Suprapubic skin (tissue), 4 donors: ENCODE results near the gene SLC9A6. TPM values are rescaled to one million over a fixed set of nuclear protein-coding genes. Genes with fewer than 3 reads are reported as not detected.
A peak's percentile ranks its signal among the peaks of the same experiment; 100 is the strongest.

Experiments used
- DNase-seq, 2 donors: peaks; one replicate each; pipeline ENCODE4 v3.0.0-alpha.2; 2019; ENCODE audit warnings: low spot score in 2 of 2
- H3K27ac ChIP-seq: fragments of 200-600 bp; sonication (generic); one replicate; pipeline ENCODE4 v1.5.1; 2019
- H3K27me3 ChIP-seq: fragments of 200-600 bp; sonication (generic); one replicate; pipeline ENCODE4 v1.5.1; 2019
- H3K36me3 ChIP-seq: fragments of 200-600 bp; sonication (generic); one replicate; pipeline ENCODE4 v1.5.1; 2019
- H3K4me1 ChIP-seq: fragments of 200-600 bp; sonication (generic); one replicate; pipeline ENCODE4 v1.5.1; 2019
- H3K4me3 ChIP-seq: fragments of 200-600 bp; sonication (generic); one replicate; pipeline ENCODE4 v1.5.1; 2019; ENCODE audit warnings: mild to moderate bottlenecking
- H3K9me3 ChIP-seq: fragments of 200-600 bp; sonication (generic); one replicate; pipeline ENCODE4 v1.5.1; 2019
- CTCF ChIP-seq, 2 donors: fragments of 200-600 bp in 1 of 2; fragments of 450-650 bp in 1 of 2; sonication (generic) in 1 of 2; IDR thresholded peaks; one replicate each; pipeline ENCODE4 v1.5.1; 2016 to 2019; ENCODE audit warnings: antibody characterized with exemption in 2 of 2, mild to moderate bottlenecking in 1 of 2, moderate library complexity in 1 of 2
- EP300 ChIP-seq: sonication (generic); formaldehyde crosslinking; IDR thresholded peaks from one replicate; pipeline ENCODE4 v1.6.1; 2017; ENCODE audit warnings: antibody characterized with exemption
- POLR2A ChIP-seq, 2 donors: fragments of 450-650 bp; IDR thresholded peaks; one replicate each; pipeline ENCODE4 v1.6.1; 2017; ENCODE audit warnings: antibody characterized with exemption in 2 of 2, mild to moderate bottlenecking in 2 of 2, moderate library complexity in 2 of 2
- POLR2AphosphoS5 ChIP-seq, 3 donors: sonication (generic); formaldehyde crosslinking; IDR thresholded peaks; one replicate each; pipeline ENCODE4 v1.6.1; 2017; ENCODE audit warnings: antibody characterized with exemption in 3 of 3
- WGBS: methylation state at CpG from one replicate; pipeline ENCODE4 v1.1.5; 2018; 5-methylcytosine and 5-hydroxymethylcytosine counted together
- total RNA-seq, 4 donors: library from RNA; depleted of rRNA; stranded (reverse); fragments of >200 nt; gene quantifications; one replicate each; pipeline ENCODE4 v1.1.0, GENCODE V29; 2016

Gene SLC9A6
- total RNA-seq, 4 donors from 2014 or later, result 12.5 to 17.1 (median 15.3) TPM

- no peaks in the 10 kb centered on the region for H3K9me3 ChIP-seq
- H3K27ac ChIP-seq, result peak overlapping the region; percentile 34
- H3K4me3 ChIP-seq, result peak overlapping the region; percentile 71
- no peaks in the 10 kb centered on the region for H3K36me3 ChIP-seq
- TF ChIP-seq EP300 (no peak), CTCF (IDR thresholded peaks at IDR 0.05) (no peak)
- WGBS, result 60% methylated on average over 2 of the region's 2 CpGs
- no peak for DNase-seq
- no peaks in the 10 kb centered on the region for H3K27me3 ChIP-seq
- no peaks in the 10 kb centered on the region for H3K4me1 ChIP-seq
Measured at GRCh38 chrX:135984256-135984655, 979 bp upstream of the SLC9A6 start.

GRCh38 chrX:135984791-135985156 lies 461 bp upstream of the SLC9A6 start:
- Histone ChIP-seq H3K4me1 (no peaks in the 10 kb centered on the region), H3K27ac (peak overlapping the region; percentile 77), H3K9me3 (no peaks in the 10 kb centered on the region), H3K36me3 (no peaks in the 10 kb centered on the region), H3K27me3 (no peaks in the 10 kb centered on the region), H3K4me3 (peak overlapping the region; percentile 71)
- TF ChIP-seq POLR2AphosphoS5 (IDR thresholded peaks at IDR 0.05) (no peak), POLR2A (IDR thresholded peaks at IDR 0.05) (no peak), CTCF (IDR thresholded peaks at IDR 0.05) (no peak), EP300 (no peak)
- no peak for DNase-seq
- 31% methylated on average over 7 of the region's 7 CpGs for WGBS

- H3K27ac ChIP-seq, result no peak overlapping the region
- no peaks in the 10 kb centered on the region for H3K9me3 ChIP-seq
- 41% methylated on average over 15 of the region's 15 CpGs for WGBS
- H3K27me3 ChIP-seq, result no peaks in the 10 kb centered on the region
- no peaks in the 10 kb centered on the region for H3K4me1 ChIP-seq
- DNase-seq, result no peak
- no peak for TF ChIP-seq CTCF (IDR thresholded peaks at IDR 0.05)
- TF ChIP-seq POLR2AphosphoS5 (IDR thresholded peaks at IDR 0.05), result no peak
- TF ChIP-seq EP300, result no peak
- no peak for TF ChIP-seq POLR2A (IDR thresholded peaks at IDR 0.05)
- H3K36me3 ChIP-seq, result no peaks in the 10 kb centered on the region
- peak overlapping the region; percentile 71 for H3K4me3 ChIP-seq
Measured at GRCh38 chrX:135985973-135986310, 707 bp downstream of the SLC9A6 start.

GRCh38 chrX:135988245-135988644 lies 3.0 kb downstream of the SLC9A6 start:
- Histone ChIP-seq H3K36me3 (no peaks in the 10 kb centered on the region), H3K27me3 (no peaks in the 10 kb centered on the region), H3K4me3 (no peak overlapping the region), H3K4me1 (no peaks in the 10 kb centered on the region), H3K9me3 (no peaks in the 10 kb centered on the region), H3K27ac (no peak overlapping the region)
- no peak for TF ChIP-seq POLR2AphosphoS5 (IDR thresholded peaks at IDR 0.05)
- TF ChIP-seq CTCF (IDR thresholded peaks at IDR 0.05), result no peak
- TF ChIP-seq POLR2A (IDR thresholded peaks at IDR 0.05), result no peak
- no peak for TF ChIP-seq EP300
- 78% methylated on average over 4 of the region's 4 CpGs for WGBS
- DNase-seq, result no peak

GRCh38 chrX:136015016-136015415 lies 29.8 kb downstream of the SLC9A6 start:
- no peak for TF ChIP-seq POLR2A (IDR thresholded peaks at IDR 0.05)
- no peak for TF ChIP-seq CTCF (IDR thresholded peaks at IDR 0.05)
- TF ChIP-seq EP300, result no peak
- TF ChIP-seq POLR2AphosphoS5 (IDR thresholded peaks at IDR 0.05), result no peak
- Histone ChIP-seq H3K36me3 (peaks cover 12% of the 10 kb centered on the region), H3K4me3 (no peak overlapping the region), H3K27ac (no peak overlapping the region), H3K4me1 (no peaks in the 10 kb centered on the region), H3K9me3 (no peaks in the 10 kb centered on the region), H3K27me3 (no peaks in the 10 kb centered on the region)
- 92% methylated on average over 4 of the region's 4 CpGs for WGBS
- DNase-seq, result no peak
